Midbrain (tissue), 1 donor: ENCODE measurements around the gene IFNAR1.
"Not testable (repeated sequence)": the region's sequence is repeated elsewhere in the genome, so short reads cannot be mapped to it uniquely, and the experiment has no call there.

Source experiments
- DNase-seq: peaks from one replicate; lab custom pipeline; 2025; lab: John Stamatoyannopoulos, UW

The IFNAR1 gene

DNA sequence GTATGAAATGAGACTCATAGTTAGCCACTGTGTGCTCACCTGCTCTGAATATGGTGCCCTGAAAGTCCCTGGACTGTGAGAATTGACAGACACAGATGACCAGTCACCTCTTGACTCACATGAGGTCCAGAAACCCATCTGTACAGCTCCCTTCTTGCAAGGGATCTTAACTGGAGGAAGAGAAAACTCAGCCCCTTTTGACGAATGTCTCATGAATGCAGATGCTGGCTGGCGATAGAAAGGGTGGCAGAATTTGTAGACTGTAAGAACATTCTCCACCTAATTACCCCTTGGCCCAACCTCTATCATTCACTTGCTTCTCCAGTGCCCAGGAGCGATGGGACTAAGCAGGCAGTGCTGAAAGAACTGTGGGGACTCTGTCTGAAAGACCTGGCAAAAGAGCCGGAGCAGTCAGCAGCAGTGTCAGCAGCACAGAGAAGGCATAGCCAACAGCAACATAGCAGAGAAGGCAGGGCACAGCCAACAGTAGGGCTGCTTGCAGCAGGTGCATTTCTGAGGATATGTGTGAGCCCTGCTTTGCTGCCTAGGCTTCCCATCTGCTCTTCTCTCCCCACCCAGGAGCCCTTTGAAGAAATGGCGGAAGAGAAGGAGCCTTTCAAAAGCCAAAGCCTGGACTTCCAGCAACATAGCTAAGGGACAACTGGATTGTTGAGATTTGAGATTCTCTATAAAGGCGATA lies 52.6 kb downstream of the IFNAR1 start:
- DNase-seq: no peak

DNA sequence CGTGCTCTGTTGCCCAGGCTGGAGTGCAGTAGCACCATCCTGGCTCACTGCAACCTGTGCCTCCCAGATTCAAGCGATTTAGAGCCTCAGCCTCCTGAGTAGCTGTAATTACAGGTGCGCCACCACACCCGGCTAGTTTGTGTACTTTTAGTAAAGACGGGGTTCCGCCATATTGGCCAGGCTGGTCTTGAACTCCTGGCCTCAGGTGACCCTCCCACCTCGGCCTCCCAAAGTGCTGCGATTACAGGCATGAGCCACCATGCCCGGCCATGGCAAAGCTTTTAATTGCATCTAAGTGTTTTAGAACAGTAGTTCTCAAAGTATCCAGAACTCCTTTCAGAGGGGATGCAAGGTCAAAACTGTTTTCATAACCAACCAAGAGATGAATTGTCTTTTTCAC lies 53.3 kb downstream of the IFNAR1 start:
- no peak for DNase-seq

DNA sequence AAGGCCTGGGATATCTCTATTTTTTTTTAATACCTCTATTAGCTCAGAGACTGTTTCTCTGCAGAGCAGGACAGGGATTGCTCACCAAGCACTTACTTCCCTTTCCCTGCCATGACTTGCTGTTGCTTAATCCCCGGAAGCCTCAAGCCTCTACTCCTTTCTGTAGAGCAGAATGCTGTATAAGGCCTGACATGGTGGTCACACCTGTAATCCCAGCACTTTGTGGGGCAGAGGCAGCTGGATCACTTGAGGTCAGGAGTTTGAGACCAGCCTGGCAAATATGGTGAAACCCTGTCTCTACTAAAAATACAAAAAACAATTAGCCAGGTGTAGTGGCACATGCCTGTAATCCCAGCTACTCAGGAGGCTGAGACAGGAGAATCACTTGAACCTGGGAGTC lies 55.2 kb downstream of the IFNAR1 start:
- peak; percentile 34 for DNase-seq

- DNase-seq: peak; percentile 43
Measured at GRCh38 chr21:33380483-33380998, 55.8 kb downstream of the IFNAR1 start.

DNA sequence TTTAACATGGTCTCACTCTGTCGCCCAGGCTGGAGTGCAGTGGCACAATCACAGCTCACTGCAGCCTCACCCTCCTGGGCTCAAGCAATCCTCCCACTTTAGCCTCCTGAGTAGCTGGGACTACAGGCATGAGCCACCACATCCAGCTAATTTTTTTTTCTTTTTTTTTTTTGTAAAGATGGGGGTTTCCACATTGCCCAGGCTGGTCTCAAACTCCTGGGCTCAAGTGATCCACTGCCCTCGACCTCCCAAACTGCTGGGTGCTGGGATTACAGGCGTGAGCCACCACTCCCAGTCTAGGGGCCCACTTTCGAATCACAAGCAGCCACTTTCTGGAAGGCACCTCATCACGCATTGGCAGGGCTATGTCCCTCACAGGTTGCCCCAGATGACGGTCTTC lies 56.6 kb downstream of the IFNAR1 start:
- not testable (repeated sequence) for DNase-seq

GRCh38 chr21:33383056-33383888 lies 58.5 kb downstream of the IFNAR1 start:
- DNase-seq: no peak

DNA sequence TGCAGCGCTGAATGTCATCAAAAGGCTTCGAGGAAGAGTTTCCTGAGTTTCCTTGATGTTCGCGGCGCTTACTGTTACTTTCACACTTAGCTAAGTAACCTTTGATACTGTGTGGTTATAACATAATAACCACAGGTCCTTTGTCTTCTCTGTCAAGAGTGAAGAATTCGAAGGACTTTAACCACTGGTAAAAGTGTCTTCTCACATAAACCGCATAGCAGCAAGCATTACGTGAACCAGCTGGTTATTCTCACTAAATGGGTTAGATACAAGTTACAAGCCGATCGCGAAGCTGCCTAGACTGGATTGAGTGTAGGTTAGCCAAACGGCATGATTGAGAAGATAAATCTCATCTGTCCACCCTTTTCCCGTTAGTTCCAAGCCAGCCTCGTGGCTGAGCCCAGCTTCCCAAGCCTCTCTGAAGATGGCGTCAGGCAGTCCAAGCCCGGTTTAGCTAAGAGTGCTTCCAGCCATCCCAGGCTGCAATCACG lies 60.1 kb downstream of the IFNAR1 start:
- no peak for DNase-seq

DNA sequence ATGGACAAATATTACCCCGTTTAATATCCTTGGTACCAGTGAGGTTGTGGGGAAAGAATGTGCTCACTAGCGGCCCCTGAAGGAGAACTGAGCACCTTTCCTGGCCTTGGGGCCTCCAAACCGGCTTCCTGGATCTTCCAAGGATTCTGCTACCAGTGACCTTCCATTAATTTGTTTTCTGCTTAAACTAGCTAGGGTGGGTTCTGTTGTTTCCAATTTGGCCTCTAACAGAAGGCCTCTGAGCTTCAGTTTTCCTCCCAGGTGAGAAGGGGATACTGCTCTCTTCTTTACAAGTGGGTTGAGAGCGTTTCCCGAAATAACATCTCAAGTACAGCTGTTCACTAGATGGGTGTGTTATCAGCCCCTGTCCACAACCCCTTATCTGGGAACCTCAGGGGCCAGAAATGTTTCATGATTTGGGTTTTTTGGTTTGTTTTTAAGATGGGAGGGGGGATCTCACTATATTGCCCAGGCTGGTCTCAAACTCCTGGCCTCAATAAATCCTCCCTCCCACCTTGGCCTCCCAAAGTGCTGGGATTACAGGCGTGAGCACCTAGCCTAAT lies 61.5 kb downstream of the IFNAR1 start:
- no peak for DNase-seq

DNA sequence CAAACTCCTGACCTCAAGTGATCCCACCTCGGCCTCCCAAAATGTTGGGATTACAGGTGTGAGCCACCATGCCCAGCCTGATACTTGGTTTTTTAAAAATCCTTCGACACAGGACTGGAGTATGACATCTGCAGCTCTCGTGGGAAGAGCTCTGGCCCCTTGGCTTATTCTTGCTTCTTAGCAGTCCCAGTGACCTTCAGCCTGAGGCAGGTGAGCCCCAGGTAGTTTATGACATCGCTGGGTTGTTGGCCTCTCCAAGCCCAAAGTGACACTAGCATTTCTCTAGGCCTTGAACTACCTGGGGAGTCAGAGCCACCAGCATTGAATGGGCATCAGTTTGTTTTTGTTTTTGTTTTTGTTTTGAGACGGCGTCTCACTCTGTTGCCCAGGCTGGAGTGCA lies 62.5 kb downstream of the IFNAR1 start:
- no peak for DNase-seq

GRCh38 chr21:33388188-33388587 lies 63.4 kb downstream of the IFNAR1 start:
- no peak for DNase-seq

GRCh38 chr21:33390479-33390878 lies 65.7 kb downstream of the IFNAR1 start:
- DNase-seq: no peak

- no peak for DNase-seq
Measured at GRCh38 chr21:33391656-33392055, 66.9 kb downstream of the IFNAR1 start.

- no peak for DNase-seq
Measured at GRCh38 chr21:33392284-33392985, 67.7 kb downstream of the IFNAR1 start.

- DNase-seq: no peak
Measured at GRCh38 chr21:33393348-33393747, 68.6 kb downstream of the IFNAR1 start.

GRCh38 chr21:33394260-33394659 lies 69.5 kb downstream of the IFNAR1 start:
- peak; percentile 37 for DNase-seq

- no peak for DNase-seq
Measured at GRCh38 chr21:33395891-33396331, 71.1 kb downstream of the IFNAR1 start.

DNA sequence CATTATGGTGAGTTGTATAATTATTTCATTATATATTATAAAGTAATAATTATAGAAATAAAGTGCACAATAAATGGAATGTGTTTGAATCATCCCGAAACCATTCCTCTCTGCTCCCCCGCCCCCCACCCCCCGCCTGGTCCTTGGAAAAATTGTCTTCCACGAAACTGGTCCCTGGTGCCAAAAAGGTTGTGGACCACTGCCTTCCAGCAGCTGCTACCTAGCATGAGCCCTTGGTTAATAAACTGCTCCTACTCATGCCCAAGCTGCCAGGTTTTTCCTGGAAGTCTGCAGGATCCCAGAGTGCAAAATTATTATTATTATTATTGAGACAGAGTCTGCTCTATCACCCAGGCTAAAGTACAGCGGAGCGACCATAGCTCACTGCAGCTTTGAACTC lies 71.7 kb downstream of the IFNAR1 start:
- no peak for DNase-seq

DNA sequence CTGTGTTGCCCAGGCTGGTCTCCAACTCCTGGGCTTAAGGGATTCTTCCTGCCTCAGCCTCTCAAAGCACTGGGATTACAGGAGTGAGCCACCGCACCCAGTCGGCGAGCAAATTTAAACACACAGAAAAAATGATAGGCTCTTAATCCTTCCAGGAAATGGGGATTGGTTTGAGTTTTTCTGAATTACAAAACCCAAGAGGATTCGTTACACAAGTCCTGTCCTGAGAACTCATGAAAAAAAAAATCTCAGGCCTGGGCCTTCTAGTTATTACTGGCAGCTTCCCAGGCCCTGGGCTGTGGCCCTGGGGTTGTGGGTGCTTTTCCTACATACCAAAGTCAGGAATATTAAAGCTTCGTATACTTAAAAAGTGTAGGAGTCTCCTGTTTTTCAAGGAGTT lies 72.2 kb downstream of the IFNAR1 start:
- DNase-seq: no peak

- no peak for DNase-seq
Measured at GRCh38 chr21:33397717-33398116, 72.9 kb downstream of the IFNAR1 start.

DNA sequence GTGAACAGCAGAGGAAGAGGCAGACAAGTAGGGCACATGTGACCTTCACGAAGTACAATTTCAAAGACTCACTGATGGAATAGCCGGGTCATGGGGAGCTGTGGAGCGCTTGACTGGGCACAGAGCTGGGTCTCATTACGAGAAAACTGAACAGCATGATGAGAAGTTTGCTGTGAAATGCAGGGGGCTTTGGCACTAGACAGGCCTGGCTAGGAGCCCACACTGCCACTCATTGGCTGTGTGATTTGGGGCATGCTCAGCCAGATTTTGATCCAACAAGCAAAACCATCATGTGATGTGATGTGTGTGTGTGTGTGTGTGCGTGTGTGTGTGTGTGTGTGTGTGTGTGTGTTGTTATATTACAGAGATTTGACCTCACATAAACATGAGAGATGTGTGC lies 73.6 kb downstream of the IFNAR1 start:
- DNase-seq: no peak

DNA sequence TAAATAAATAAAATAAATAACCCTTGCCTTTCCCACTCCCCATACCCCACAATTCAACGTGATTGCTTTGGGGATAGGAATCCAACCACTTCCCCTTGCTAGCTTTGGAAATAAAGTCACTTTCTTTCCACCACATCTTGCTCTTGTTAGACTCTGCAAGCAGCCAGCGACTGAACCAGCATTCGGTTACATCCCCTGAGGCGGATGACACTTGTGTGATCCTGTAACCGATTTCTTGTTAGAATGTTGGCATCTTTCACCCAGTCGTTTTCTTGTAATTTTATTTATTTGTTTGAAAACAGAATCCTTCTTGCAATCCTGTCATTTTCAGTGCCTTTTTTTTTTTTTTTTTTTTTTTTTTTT lies 76.8 kb downstream of the IFNAR1 start:
- DNase-seq: no peak
